Glomerular endothelial cell (primary cell): Measurements from ENCODE around the gene B3GALT6. TPM values are rescaled to one million over a fixed set of nuclear protein-coding genes. Genes with fewer than 3 reads are reported as not detected.

Experiments used
- DNase-seq: peaks from one replicate; pipeline ENCODE4 v3.0.0-alpha.2; 2011; ENCODE audit warnings: low read depth, low spot score; ENCODE audit errors: extremely low read depth
- total RNA-seq: library from RNA; depleted of rRNA; stranded (reverse); fragments of >200 nt; gene quantifications from 2 replicates; pipeline ENCODE4 v1.2.3, GENCODE V29; 2015

Gene B3GALT6
- total RNA-seq, 1 donor from 2014 or later: 63.4 TPM

GRCh38 chr1:1229770-1230169 lies 2.3 kb upstream of the B3GALT6 start:
- DNase-seq: no peak

- no peak for DNase-seq
Measured at GRCh38 chr1:1230656-1231399, 1.2 kb upstream of the B3GALT6 start.

- DNase-seq: no peak
Measured at GRCh38 chr1:1231400-1232207, 433 bp upstream of the B3GALT6 start, which contains the start of gene SDF4. TSS of gene SDF4 (minus strand) at chr1:1232001. CDS start at chr1:1228772, 3,229 bp downstream.

- DNase-seq: no peak
Measured at GRCh38 chr1:1232796-1233566, 944 bp downstream of the B3GALT6 start.

- DNase-seq: no peak
Measured at GRCh38 chr1:1233567-1233892, 1.5 kb downstream of the B3GALT6 start.

GRCh38 chr1:1234180-1234808 lies 2.3 kb downstream of the B3GALT6 start:
- DNase-seq: no peak

- no peak for DNase-seq
Measured at GRCh38 chr1:1235016-1235744, 3.1 kb downstream of the B3GALT6 start.

- DNase-seq: no peak
Measured at GRCh38 chr1:1236176-1236763, 4.2 kb downstream of the B3GALT6 start.

- no peak for DNase-seq
Measured at GRCh38 chr1:1236945-1237873, 5.2 kb downstream of the B3GALT6 start.

- no peak for DNase-seq
Measured at GRCh38 chr1:1237874-1238701, 6.1 kb downstream of the B3GALT6 start.

- no peak for DNase-seq
Measured at GRCh38 chr1:1238702-1239178, 6.7 kb downstream of the B3GALT6 start.

GRCh38 chr1:1239227-1239613 lies 7.2 kb downstream of the B3GALT6 start:
- DNase-seq: no peak

- DNase-seq: no peak
Measured at GRCh38 chr1:1239614-1240347, 7.7 kb downstream of the B3GALT6 start.

- DNase-seq: no peak
Measured at GRCh38 chr1:1240348-1240732, 8.3 kb downstream of the B3GALT6 start.

GRCh38 chr1:1240822-1241587 lies 9.0 kb downstream of the B3GALT6 start:
- DNase-seq: no peak

- DNase-seq: no peak
Measured at GRCh38 chr1:1241588-1242219, 9.7 kb downstream of the B3GALT6 start.
